ENCODE measurements around the gene TRIM15.

Gene TRIM15

GRCh38 chr6:30147096-30147495 lies 16.2 kb upstream of the TRIM15 start:
- no peak for FAIRE-seq

GRCh38 chr6:30149234-30149633 lies 14.1 kb upstream of the TRIM15 start:
- no peak for FAIRE-seq

- no peak for FAIRE-seq
Measured at GRCh38 chr6:30149858-30150550, 13.3 kb upstream of the TRIM15 start.

DNA sequence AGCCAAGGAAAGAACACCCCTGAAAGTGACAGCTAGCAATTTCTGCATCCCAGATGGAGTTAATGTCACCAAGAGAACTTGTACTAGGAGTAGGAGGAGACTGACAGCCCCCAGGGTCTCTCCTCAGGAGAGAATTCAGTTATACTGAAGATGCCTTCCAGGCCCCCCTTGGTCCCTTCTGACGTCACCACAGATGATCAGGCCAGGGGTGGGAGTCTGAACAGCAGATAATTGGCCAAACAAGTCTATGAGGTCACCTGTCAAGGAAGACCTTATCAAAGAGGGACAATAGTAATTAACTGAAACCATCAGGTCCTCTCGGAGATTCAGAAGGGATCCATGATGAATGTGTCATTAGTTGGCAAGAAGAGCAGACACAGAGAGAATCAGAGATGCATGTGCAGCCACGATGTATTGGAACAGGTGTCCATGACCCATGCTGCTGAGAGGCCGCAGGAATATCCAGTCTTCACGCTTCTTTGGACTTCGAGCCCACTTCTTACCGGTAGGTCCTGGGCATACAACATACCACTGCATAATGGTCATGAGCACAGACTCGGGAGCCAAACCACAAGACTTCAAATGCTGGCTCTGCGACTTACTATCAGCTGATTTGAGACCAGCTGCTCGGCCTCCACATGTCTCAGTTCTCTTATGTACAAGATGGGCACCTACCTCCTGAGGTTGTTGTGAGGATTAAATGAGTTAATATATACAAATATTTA lies 12.5 kb upstream of the TRIM15 start:
- FAIRE-seq: no peak

DNA sequence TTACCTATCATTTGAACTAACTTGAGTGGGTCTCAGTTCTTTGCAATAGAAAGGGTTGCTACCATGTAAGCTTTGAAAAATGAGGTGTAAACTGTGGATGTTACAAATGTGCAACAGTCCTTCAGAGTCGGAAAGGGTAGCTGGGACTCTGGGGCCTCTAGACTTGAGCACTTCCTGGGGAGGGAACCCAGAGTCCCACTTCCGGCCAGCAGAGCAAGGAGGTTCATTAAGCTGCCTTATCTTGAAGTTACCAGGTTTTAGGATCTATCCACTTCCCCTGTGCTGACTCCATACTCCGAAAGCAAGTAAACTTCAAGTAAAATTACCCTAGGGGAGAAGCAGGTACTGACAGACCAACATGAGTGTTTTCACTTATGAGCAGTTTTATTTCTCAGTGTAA lies 11.8 kb upstream of the TRIM15 start:
- no peak for FAIRE-seq

DNA sequence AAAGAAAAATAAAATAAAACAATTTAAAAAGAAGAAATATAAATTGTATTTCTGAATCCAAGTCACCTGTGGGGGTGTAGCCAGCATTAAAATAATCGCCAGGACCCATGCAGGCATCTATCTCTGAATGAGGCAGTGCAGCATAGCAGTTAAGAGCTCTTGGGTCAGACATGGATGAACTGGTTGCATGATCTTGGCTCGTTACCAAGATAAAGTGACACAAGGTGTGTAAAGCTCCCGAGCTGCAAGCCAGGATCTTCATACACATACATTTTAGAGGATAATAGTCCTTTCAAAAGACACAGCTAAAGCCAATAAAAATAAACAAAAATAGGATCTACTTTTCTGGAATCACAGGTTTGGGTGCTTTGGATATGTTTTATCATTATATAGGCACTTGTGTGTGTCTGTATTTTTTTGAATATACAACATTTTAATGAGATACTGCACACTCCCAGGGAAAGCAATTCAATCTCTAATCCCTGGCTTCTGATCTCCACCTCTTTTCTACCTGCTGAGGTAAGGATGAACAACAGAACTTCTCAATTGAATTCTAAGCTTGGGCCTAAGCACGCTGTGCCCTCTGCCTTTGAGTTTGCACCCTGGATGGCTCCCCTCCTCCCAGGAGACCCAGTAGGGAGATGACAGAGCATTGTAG lies 11.2 kb upstream of the TRIM15 start:
- no peak for FAIRE-seq

GRCh38 chr6:30152910-30153610 lies 10.3 kb upstream of the TRIM15 start:
- no peak for FAIRE-seq

DNA sequence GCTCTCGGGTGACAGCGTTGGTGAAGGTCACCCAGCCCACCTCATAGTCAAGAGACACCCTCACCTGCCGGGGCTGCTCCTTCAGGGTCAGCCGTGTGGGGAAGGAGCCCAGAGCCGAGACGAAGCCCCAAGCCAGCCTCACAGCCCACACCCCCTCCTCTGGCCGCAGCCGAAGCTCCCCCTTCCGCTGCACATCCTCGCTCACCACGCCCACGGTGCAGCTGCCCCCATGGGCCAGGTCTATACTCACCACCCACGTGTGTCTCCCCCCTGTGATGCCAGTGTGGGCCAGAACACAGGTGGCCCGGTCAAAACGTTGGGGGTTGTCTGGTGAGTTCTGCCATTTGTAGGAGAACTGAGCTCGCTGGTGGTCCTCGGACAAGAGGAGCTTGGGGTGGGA lies 9.3 kb upstream of the TRIM15 start:
- FAIRE-seq: no peak

DNA sequence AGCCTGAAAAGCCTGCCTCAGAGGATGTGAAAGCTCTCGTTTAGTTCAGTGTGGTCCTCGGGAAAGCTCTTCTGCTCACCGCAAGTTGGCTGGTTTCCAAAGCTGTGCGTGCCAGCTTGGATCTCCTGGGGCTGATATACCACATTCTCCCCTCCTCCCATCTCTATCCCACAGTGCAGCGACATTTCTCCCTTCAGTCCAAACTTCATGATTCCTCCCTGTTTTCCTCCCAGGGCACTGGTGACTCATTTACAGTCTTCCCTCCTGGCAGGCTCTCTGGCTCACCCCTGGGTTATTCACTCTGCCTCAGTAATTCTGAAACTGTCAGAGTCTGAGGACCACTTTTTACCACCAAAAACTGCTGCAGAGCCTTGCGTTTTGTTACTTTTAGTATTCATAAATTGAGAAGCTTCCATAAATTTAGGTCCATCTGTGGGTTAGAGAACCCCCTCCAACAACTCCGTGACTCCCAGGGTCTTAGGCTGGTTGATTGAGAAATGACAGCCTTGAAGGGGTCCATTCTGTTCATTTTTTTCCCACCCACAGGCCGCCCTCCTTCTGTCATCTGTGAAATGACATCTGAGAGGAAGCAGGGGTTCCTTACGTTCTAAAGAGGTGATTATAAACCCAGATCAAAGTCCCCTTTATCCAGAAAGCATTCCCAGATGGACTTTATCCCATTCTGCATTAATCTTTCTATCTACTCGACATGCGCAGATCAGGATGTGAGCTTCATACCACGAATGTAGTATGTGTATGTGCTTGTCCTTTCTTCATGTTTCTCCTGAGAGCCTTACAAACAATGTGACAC lies 8.4 kb upstream of the TRIM15 start:
- no peak for FAIRE-seq

- no peak for FAIRE-seq
Measured at GRCh38 chr6:30155520-30156261, 7.7 kb upstream of the TRIM15 start.

GRCh38 chr6:30156262-30156599 lies 7.1 kb upstream of the TRIM15 start:
- FAIRE-seq: no peak

GRCh38 chr6:30156774-30157173 lies 6.6 kb upstream of the TRIM15 start:
- FAIRE-seq: no peak

DNA sequence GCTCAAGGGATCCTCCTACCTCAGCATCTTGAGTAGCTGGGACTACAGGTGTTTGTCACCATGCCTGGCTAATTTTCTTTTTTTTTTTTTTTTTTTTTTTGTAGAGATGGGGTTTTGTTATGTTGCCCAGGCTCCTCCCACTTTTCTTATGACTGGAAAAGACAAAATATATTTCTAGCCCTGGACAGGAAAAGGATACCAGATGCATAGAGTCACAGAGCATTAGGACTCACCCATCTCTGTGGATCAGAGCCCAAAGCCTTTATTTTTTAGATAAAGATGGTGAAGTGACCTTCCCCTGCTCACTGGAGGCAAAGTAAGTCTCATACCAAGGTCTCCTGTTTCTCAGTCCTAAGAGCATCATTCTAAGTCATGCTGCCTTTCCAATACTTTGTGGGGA lies 5.8 kb upstream of the TRIM15 start:
- no peak for FAIRE-seq

GRCh38 chr6:30157999-30158398 lies 5.3 kb upstream of the TRIM15 start:
- no peak for FAIRE-seq

- no peak for FAIRE-seq
Measured at GRCh38 chr6:30158475-30159040, 4.8 kb upstream of the TRIM15 start.

GRCh38 chr6:30160008-30160784 lies 3.1 kb upstream of the TRIM15 start:
- no peak for FAIRE-seq

- FAIRE-seq: no peak
Measured at GRCh38 chr6:30160785-30161531, 2.4 kb upstream of the TRIM15 start, which contains the start of gene TRIM10. TSS of gene TRIM10 (minus strand) at chr6:30161211. CDS start at chr6:30160858, 353 bp downstream.

- FAIRE-seq: no peak
Measured at GRCh38 chr6:30162265-30163089, 869 bp upstream of the TRIM15 start.

Measured in G401.6 (cell line).